GM12878 (cell line): ENCODE data around the gene DPYSL4. TPM values are rescaled to one million over a fixed set of nuclear protein-coding genes. Genes with fewer than 3 reads are reported as not detected.

ENCODE experiments used
- ATAC-seq: fragments of 200-7000 bp; cut with Tn5 transposase; 3 replicates; pipeline ENCODE4 v1.9.1; 2020; ENCODE audit warnings: mild to moderate bottlenecking, moderate library complexity
- BruUV-seq: library from RNA; stranded (reverse); fragments of 400-500 nt; replicated peaks from 2 replicates; lab custom pipeline; 2021; lab: Mats Ljungman, UMichigan
- CTCF ChIA-PET: fragments of 300-600 bp; sonication (Branson Sonifier 250); formaldehyde crosslinking; extraction: SDS; loops from one replicate; lab custom pipeline; 2021; ENCODE audit warnings: inconsistent platforms; lab: Yijun Ruan, JAX
- POLR2A ChIA-PET: fragments of 350-600 bp; formaldehyde crosslinking; extraction: SDS; loops from one replicate; lab custom pipeline; 2021; ENCODE audit warnings: inconsistent platforms; lab: Charles Lee
- RAD21 ChIA-PET: fragments of 300-600 bp; sonication (Branson Sonifier 250); formaldehyde crosslinking; loops from one replicate; lab custom pipeline; 2023; ENCODE audit warnings: antibody characterized with exemption; ENCODE audit not compliant: unreplicated experiment; lab: Charles Lee
- SMC1A ChIA-PET: fragments of 300-600 bp; sonication (Branson Sonifier 250); formaldehyde crosslinking; loops from one replicate; lab custom pipeline; 2023; ENCODE audit not compliant: unreplicated experiment, uncharacterized antibody; lab: Charles Lee
- DNase-seq: peaks from one replicate; pipeline ENCODE4 v3.0.0-alpha.2; 2011; ENCODE audit warnings: low read depth, low spot score
- FAIRE-seq: peaks from 3 replicates; lab custom pipeline; 2011; peaks lifted over from hg19 to GRCh38; lab: Jason Lieb, UNC
- H2AFZ ChIP-seq: 2 replicates; pipeline ENCODE4 v1.6.0; 2011; ENCODE audit warnings: low read depth, low read length, control low read depth; ENCODE audit not compliant: control insufficient read depth
- H3K27ac ChIP-seq: 2 replicates; pipeline ENCODE4 v1.5.1; 2011; ENCODE audit warnings: control low read depth; ENCODE audit not compliant: control insufficient read depth, insufficient read depth
- H3K27me3 ChIP-seq, 2 experiments: replicated peaks in 1 of 2; 2 replicates each; pipeline versions ENCODE4 v1.6.0 to v1.6.1; 2011; ENCODE audit warnings: low read length in 1 of 2; ENCODE audit not compliant: control insufficient read depth in 2 of 2, insufficient read depth in 2 of 2
- H3K36me3 ChIP-seq, 2 experiments: 2 replicates each; pipeline ENCODE4 v1.5.1; 2011; ENCODE audit warnings: low read length in 1 of 2; ENCODE audit not compliant: control insufficient read depth in 2 of 2, insufficient read depth in 2 of 2
- H3K4me1 ChIP-seq: 2 replicates; pipeline ENCODE4 v1.6.1; 2011; ENCODE audit warnings: mild to moderate bottlenecking, low read length, moderate library complexity, mixed read lengths; ENCODE audit not compliant: control insufficient read depth, insufficient read depth
- H3K4me2 ChIP-seq: 2 replicates; pipeline ENCODE4 v1.6.0; 2011; ENCODE audit warnings: control low read depth; ENCODE audit not compliant: control insufficient read depth, insufficient read depth
- H3K4me3 ChIP-seq: fragments of 200-600 bp; sonication (generic); 2 replicates; pipeline ENCODE4 v1.5.1; 2016
- H3K79me2 ChIP-seq: 2 replicates; pipeline ENCODE4 v1.6.0; 2011; ENCODE audit warnings: low read length; ENCODE audit not compliant: control insufficient read depth, insufficient read depth
- H3K9ac ChIP-seq: 2 replicates; pipeline ENCODE4 v1.8.0; 2011; ENCODE audit warnings: low read length, control low read depth, mixed read lengths; ENCODE audit not compliant: control insufficient read depth, insufficient read depth
- H3K9me3 ChIP-seq: replicated peaks from 3 replicates; pipeline ENCODE4 v1.5.1; 2011; ENCODE audit warnings: mild to moderate bottlenecking, low read length; ENCODE audit not compliant: control insufficient read depth, insufficient read depth
- H4K20me1 ChIP-seq: 2 replicates; pipeline ENCODE4 v1.6.0; 2011; ENCODE audit not compliant: control insufficient read depth, insufficient read depth
- CHD2 ChIP-seq: IDR thresholded peaks from 2 replicates; pipeline ENCODE4 v1.6.1; 2011; ENCODE audit warnings: low read depth, low read length, improper control_type of control experiment, borderline replicate concordance
- FOXM1 ChIP-seq: IDR thresholded peaks from 2 replicates; pipeline ENCODE4 v1.6.1; 2012; ENCODE audit warnings: low read depth, mild to moderate bottlenecking, inconsistent platforms, low read length, moderate library complexity
- MEF2A ChIP-seq: IDR thresholded peaks from 2 replicates; pipeline ENCODE4 v1.6.1; 2011; ENCODE audit warnings: low read depth, mild to moderate bottlenecking, low read length, moderate library complexity; ENCODE audit not compliant: insufficient read depth
- MXI1 ChIP-seq: fragments of 150-350 bp; IDR thresholded peaks from 2 replicates; pipeline ENCODE4 v1.6.1; 2011; ENCODE audit warnings: low read depth, mild to moderate bottlenecking, inconsistent platforms, low read length, improper control_type of control experiment
- NFYA ChIP-seq: IDR thresholded peaks from 2 replicates; pipeline ENCODE4 v1.6.1; 2011; ENCODE audit warnings: low read depth, mild to moderate bottlenecking, low read length, improper control_type of control experiment, borderline replicate concordance
- NKRF ChIP-seq: fragments of 450-650 bp; conservative IDR thresholded peaks from 2 replicates; pipeline ENCODE4 v1.6.1; 2017; ENCODE audit warnings: mild to moderate bottlenecking, moderate library complexity
- NR2C1 ChIP-seq: fragments of 450-650 bp; IDR thresholded peaks from 2 replicates; pipeline ENCODE4 v1.6.1; 2017; ENCODE audit warnings: antibody characterized with exemption, mild to moderate bottlenecking, moderate library complexity
- PML ChIP-seq: IDR thresholded peaks from 2 replicates; pipeline ENCODE4 v1.6.1; 2012; ENCODE audit warnings: low read length, inconsistent platforms
- POLR2AphosphoS2 ChIP-seq: IDR thresholded peaks from 2 replicates; pipeline ENCODE4 v1.6.1; 2011; ENCODE audit warnings: low read depth, mild to moderate bottlenecking, low read length, improper control_type of control experiment, moderate library complexity
- SMARCA5 ChIP-seq: fragments of 450-650 bp; IDR thresholded peaks from 2 replicates; pipeline ENCODE4 v1.6.1; 2017; ENCODE audit warnings: mild to moderate bottlenecking
- WRNIP1 ChIP-seq: IDR thresholded peaks from 2 replicates; pipeline ENCODE4 v1.6.1; 2011; ENCODE audit warnings: low read depth, low read length, improper control_type of control experiment, borderline replicate concordance
- ZZZ3 ChIP-seq: IDR thresholded peaks from 2 replicates; pipeline ENCODE4 v1.6.1; 2011; ENCODE audit warnings: low read depth; ENCODE audit not compliant: control insufficient read depth, insufficient read length
- WGBS: methylation state at CpG from one replicate; pipeline ENCODE4 v1.1.6; 2016; ENCODE audit warnings: low lambda C conversion rate; ENCODE audit not compliant: insufficient replicate concordance, insufficient coverage; ENCODE audit errors: missing lambda C conversion rate; 5-methylcytosine and 5-hydroxymethylcytosine counted together
- in situ Hi-C: fragments of 300-500 bp; cut with MboI; formaldehyde crosslinking; loops from 9 replicates; pipeline ENCODE4 v1.14.3; 2018; ENCODE audit warnings: mixed read lengths
- intact Hi-C: fragments of 100-400 bp; cut with micrococcal nuclease; formaldehyde crosslinking; loops from one replicate; pipeline ENCODE4 v1.14.2; 2022; ENCODE audit not compliant: unreplicated experiment
- polyA plus RNA-seq, 11 experiments: library from polyadenylated mRNA; depleted of rRNA in 4 of 11; unstranded in 6 of 11; stranded (reverse) in 5 of 11; fragments of >200 nt; fragmentation: Nextera tagmentation in 4 of 11; fragmentation: Illumina TruSeq in 1 of 11; extraction: Ambion mirVana in 4 of 11; extraction: Trizol in 1 of 11; gene quantifications; 1 replicate in 1 of 11; 2 replicates in 10 of 11; pipeline versions ENCODE4 v1.2.1 to v1.2.3, GENCODE V29; 2011 to 2016; ENCODE audit warnings: inconsistent platforms in 2 of 11, missing spikeins in 2 of 11, low read depth in 1 of 11
- total RNA-seq, 4 experiments: library from RNA; depleted of rRNA in 3 of 4; stranded (reverse); fragments of >200 nt in 3 of 4; fragmentation: Illumina TruSeq in 1 of 4; extraction: Trizol in 1 of 4; gene quantifications; 2 replicates each; pipeline versions ENCODE4 v1.2.1 to v1.2.3, GENCODE V29; 2013 to 2021
- TF ChIP-seq, protein P1 (sequence below): IDR thresholded peaks from 2 replicates; pipeline ENCODE4 v1.6.1; 2012; ENCODE audit warnings: low read depth, low read length, improper control_type of control experiment
- TF ChIP-seq, protein P2 (sequence below): fragments of 450-650 bp; IDR thresholded peaks from 2 replicates; pipeline ENCODE4 v1.6.1; 2017; ENCODE audit warnings: low read depth, mild to moderate bottlenecking, moderate library complexity
- TF ChIP-seq, protein P3 (sequence below): fragments of 450-650 bp; IDR thresholded peaks from 2 replicates; pipeline ENCODE4 v1.6.1; 2018; ENCODE audit warnings: borderline replicate concordance, mild to moderate bottlenecking; ENCODE audit not compliant: partially characterized antibody

The DPYSL4 gene
- total and polyA plus RNA-seq, 10 of the 15 experiments (the other 5 are each of a cell fraction or from before 2014, with no cell fraction given), result 0.10 to 0.21 TPM; not detected in 8

DNA sequence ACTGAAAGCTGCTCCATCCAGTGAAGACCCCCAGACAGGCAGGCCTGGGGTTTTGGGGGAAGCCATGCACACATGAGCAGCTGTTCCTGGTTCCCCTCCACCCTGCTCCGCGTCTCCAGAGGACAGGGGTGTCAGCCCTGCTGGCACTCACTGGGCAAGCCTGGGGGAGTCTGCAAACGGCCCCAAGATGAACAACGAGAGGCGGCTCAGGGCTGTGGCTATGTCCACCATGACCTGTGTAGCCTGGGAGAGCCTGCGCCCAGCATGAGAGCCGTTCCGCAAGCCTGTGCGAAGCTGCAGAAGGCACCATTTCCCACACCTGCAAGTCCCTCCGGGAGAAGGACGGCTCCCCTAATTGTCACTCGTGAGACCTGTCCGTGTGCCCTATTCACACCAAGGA, 59.5 kb downstream of the DPYSL4 start (continued):
- TF ChIP-seq, protein P1, sequence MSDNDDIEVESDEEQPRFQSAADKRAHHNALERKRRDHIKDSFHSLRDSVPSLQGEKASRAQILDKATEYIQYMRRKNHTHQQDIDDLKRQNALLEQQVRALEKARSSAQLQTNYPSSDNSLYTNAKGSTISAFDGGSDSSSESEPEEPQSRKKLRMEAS, result no peak
- TF ChIP-seq FOXM1 (no peak), CHD2 (no peak), ZZZ3 (no peak), SMARCA5 (no peak), NR2C1 (no peak), MEF2A (no peak)
- TF ChIP-seq, protein P2, sequence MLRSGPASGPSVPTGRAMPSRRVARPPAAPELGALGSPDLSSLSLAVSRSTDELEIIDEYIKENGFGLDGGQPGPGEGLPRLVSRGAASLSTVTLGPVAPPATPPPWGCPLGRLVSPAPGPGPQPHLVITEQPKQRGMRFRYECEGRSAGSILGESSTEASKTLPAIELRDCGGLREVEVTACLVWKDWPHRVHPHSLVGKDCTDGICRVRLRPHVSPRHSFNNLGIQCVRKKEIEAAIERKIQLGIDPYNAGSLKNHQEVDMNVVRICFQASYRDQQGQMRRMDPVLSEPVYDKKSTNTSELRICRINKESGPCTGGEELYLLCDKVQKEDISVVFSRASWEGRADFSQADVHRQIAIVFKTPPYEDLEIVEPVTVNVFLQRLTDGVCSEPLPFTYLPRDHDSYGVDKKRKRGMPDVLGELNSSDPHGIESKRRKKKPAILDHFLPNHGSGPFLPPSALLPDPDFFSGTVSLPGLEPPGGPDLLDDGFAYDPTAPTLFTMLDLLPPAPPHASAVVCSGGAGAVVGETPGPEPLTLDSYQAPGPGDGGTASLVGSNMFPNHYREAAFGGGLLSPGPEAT, result no peak

- ATAC-seq (no peak), DNase-seq (no peak), FAIRE-seq (no peak)
- no TSS peak for BruUV-seq
- no peaks in the 10 kb centered on the region for H3K4me1 ChIP-seq
- no peaks in the 10 kb centered on the region for H4K20me1 ChIP-seq
- no peak overlapping the region for H3K4me2 ChIP-seq
- no peaks in the 10 kb centered on the region for H3K9me3 ChIP-seq
- ChIA-PET SMC1A (no interaction called here), POLR2A (no interaction called here), RAD21 (no interaction called here), CTCF (no interaction called here)
- H3K27me3 ChIP-seq, result no peaks in the 10 kb centered on the region
- no peaks in the 10 kb centered on the region for H3K79me2 ChIP-seq
- WGBS, result 33% methylated on average over 16 of the region's 19 CpGs
- in situ Hi-C loops, result no loop called here
- H3K9ac ChIP-seq, result no peak overlapping the region
- no peak overlapping the region for H3K27ac ChIP-seq
- H3K36me3 ChIP-seq, result no peaks in the 10 kb centered on the region
- H3K4me3 ChIP-seq, result no peak overlapping the region
- no peak overlapping the region for H2AFZ ChIP-seq
- intact Hi-C loops, result no loop called here
- TF ChIP-seq, protein P3, sequence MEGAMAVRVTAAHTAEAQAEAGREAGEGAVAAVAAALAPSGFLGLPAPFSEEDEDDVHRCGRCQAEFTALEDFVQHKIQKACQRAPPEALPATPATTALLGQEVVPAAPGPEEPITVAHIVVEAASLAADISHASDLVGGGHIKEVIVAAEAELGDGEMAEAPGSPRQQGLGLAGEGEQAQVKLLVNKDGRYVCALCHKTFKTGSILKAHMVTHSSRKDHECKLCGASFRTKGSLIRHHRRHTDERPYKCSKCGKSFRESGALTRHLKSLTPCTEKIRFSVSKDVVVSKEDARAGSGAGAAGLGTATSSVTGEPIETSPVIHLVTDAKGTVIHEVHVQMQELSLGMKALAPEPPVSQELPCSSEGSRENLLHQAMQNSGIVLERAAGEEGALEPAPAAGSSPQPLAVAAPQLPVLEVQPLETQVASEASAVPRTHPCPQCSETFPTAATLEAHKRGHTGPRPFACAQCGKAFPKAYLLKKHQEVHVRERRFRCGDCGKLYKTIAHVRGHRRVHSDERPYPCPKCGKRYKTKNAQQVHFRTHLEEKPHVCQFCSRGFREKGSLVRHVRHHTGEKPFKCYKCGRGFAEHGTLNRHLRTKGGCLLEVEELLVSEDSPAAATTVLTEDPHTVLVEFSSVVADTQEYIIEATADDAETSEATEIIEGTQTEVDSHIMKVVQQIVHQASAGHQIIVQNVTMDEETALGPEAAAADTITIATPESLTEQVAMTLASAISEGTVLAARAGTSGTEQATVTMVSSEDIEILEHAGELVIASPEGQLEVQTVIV, result no peak
- TF ChIP-seq WRNIP1 (no peak), PML (no peak), POLR2AphosphoS2 (no peak), NKRF (no peak), MXI1 (no peak), NFYA (no peak)
These were observed 61.2 kb downstream of the DPYSL4 start for GRCh38 chr10:132247943-132248342.
